H1 (cell line): ENCODE measurements around the gene COL5A1.

Experiments used
- CREB1 ChIP-seq: IDR thresholded peaks from 2 replicates; pipeline ENCODE4 v1.6.1; 2012; ENCODE audit warnings: inconsistent platforms
- EZH2 ChIP-seq: fragments of 200-600 bp; sonication (generic); IDR thresholded peaks from 2 replicates; pipeline ENCODE4 v1.7.1; 2012; ENCODE audit warnings: low read depth, mild to moderate bottlenecking, moderate library complexity, low read length, inconsistent platforms; ENCODE audit not compliant: severe bottlenecking
- GTF2F1 ChIP-seq: IDR thresholded peaks from 2 replicates; pipeline ENCODE4 v1.6.1; 2012; ENCODE audit warnings: low read depth, low read length, improper control_type of control experiment, borderline replicate concordance
- HDAC6 ChIP-seq: IDR thresholded peaks from one replicate; pipeline ENCODE4 v1.7.1; 2012; ENCODE audit warnings: low read depth, mild to moderate bottlenecking, inconsistent platforms, low read length, moderate library complexity
- MAFK ChIP-seq: IDR thresholded peaks from 2 replicates; pipeline ENCODE4 v1.6.1; 2012; ENCODE audit warnings: low read depth, mild to moderate bottlenecking, improper control_type of control experiment, low read length
- POLR2AphosphoS5 ChIP-seq: IDR thresholded peaks from 2 replicates; pipeline ENCODE4 v1.6.1; 2011; ENCODE audit warnings: low read depth, low read length
- RAD21 ChIP-seq, 2 experiments: IDR thresholded peaks in 1 of 2; conservative IDR thresholded peaks in 1 of 2; 2 replicates each; pipeline ENCODE4 v1.6.1; 2011; ENCODE audit warnings: low read depth in 2 of 2, low read length in 2 of 2, improper control_type of control experiment in 1 of 2, inconsistent platforms in 1 of 2, mild to moderate bottlenecking in 1 of 2, moderate library complexity in 1 of 2
- SP1 ChIP-seq: IDR thresholded peaks from 2 replicates; pipeline ENCODE4 v1.6.1; 2011; ENCODE audit warnings: low read depth, low read length
- TEAD4 ChIP-seq: IDR thresholded peaks from 2 replicates; pipeline ENCODE4 v1.6.1; 2012; ENCODE audit warnings: low read depth, low read length, inconsistent platforms, mixed read lengths
- TF ChIP-seq, protein P1 (sequence below), 3 experiments: IDR thresholded peaks; 1 replicate in 2 of 3; 2 replicates in 1 of 3; pipeline versions ENCODE4 v1.5.1 to v1.6.1; 2011; ENCODE audit warnings: low read length in 3 of 3, mild to moderate bottlenecking in 3 of 3, inconsistent platforms in 2 of 3, low read depth in 1 of 3, moderate library complexity in 1 of 3; ENCODE audit not compliant: insufficient read depth in 1 of 3; ENCODE audit errors: control extremely low read depth in 1 of 3

GRCh38 chr9:134791009-134791408 is 149.4 kb downstream of the COL5A1 start:
- TF ChIP-seq CREB1 = no peak
- no peak for TF ChIP-seq EZH2
- TF ChIP-seq, protein P1, sequence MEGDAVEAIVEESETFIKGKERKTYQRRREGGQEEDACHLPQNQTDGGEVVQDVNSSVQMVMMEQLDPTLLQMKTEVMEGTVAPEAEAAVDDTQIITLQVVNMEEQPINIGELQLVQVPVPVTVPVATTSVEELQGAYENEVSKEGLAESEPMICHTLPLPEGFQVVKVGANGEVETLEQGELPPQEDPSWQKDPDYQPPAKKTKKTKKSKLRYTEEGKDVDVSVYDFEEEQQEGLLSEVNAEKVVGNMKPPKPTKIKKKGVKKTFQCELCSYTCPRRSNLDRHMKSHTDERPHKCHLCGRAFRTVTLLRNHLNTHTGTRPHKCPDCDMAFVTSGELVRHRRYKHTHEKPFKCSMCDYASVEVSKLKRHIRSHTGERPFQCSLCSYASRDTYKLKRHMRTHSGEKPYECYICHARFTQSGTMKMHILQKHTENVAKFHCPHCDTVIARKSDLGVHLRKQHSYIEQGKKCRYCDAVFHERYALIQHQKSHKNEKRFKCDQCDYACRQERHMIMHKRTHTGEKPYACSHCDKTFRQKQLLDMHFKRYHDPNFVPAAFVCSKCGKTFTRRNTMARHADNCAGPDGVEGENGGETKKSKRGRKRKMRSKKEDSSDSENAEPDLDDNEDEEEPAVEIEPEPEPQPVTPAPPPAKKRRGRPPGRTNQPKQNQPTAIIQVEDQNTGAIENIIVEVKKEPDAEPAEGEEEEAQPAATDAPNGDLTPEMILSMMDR (IDR thresholded peaks at IDR 0.05; ENCODE audit: control extremely low read depth in 1 of 3, insufficient read depth in 1 of 3, low read depth in 1 of 3, low read length in 3 of 3) = no peak
- no peak for TF ChIP-seq GTF2F1
- no peak for TF ChIP-seq MAFK
- no peak for TF ChIP-seq SP1
- no peak for TF ChIP-seq RAD21 (IDR thresholded peaks at IDR 0.05 in 1 of 2, conservative IDR thresholded peaks at IDR 0.05 in 1 of 2; ENCODE audit: low read depth in 2 of 2, low read length in 2 of 2)
- no peak for TF ChIP-seq POLR2AphosphoS5
- TF ChIP-seq TEAD4 = no peak
- TF ChIP-seq HDAC6 = no peak
